Large intestine (tissue), 3 donors: Measurements from ENCODE around the gene ERCC3. TPM values are rescaled to one million over a fixed set of nuclear protein-coding genes. Genes with fewer than 3 reads are reported as not detected.

Experiments used
- DNase-seq, 2 donors: peaks; one replicate each; pipeline versions ENCODE4 v3.0.0 to v3.0.0-alpha.2; 2013
- H3K27ac ChIP-seq: one replicate; pipeline ENCODE4 v1.5.1; 2013; ENCODE audit warnings: low read length
- H3K27me3 ChIP-seq: 2 replicates; pipeline ENCODE4 v1.6.1; 2013; ENCODE audit warnings: low read length; ENCODE audit not compliant: control insufficient read depth, insufficient read depth
- H3K36me3 ChIP-seq: 2 replicates; pipeline ENCODE4 v1.6.1; 2013; ENCODE audit warnings: low read length; ENCODE audit not compliant: control insufficient read depth, insufficient read depth
- H3K4me1 ChIP-seq: one replicate; pipeline ENCODE4 v1.6.1; 2013; ENCODE audit warnings: low read length; ENCODE audit not compliant: control insufficient read depth, insufficient read depth
- H3K4me3 ChIP-seq: one replicate; pipeline ENCODE4 v1.5.1; 2013; ENCODE audit warnings: low read length
- H3K9me3 ChIP-seq: one replicate; pipeline ENCODE4 v1.6.1; 2013; ENCODE audit warnings: mild to moderate bottlenecking, low read depth, low read length, moderate library complexity; ENCODE audit not compliant: control insufficient read depth
- WGBS: methylation state at CpG from one replicate; pipeline ENCODE4 v1.1.5; 2013; ENCODE audit warnings: low lambda C conversion rate; ENCODE audit not compliant: insufficient coverage; 5-methylcytosine and 5-hydroxymethylcytosine counted together
- polyA plus RNA-seq: library from polyadenylated mRNA; unstranded; fragments of 120-200 nt; gene quantifications from one replicate; pipeline ENCODE4 v1.2.1, GENCODE V29; 2013

ERCC3 gene
- polyA plus RNA-seq, 1 donor, result 40.5 TPM

DNA sequence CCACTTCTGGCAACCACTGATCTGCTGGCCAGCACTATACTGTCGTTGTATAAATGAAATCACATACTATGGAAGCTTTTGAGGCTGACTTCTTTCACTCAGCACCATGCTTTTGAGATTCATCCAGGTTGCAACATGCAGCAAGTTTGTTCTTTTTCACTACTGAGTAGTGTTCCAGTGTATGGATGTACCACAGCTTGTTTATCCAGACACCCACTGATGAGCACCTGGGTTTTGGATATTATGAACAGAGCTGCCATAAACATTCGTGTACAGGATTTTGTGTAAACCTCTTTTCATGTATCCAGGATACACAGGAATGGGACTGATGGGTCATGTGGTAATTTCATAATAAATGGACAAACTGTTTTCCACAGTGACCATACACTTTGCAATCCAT, 10.7 kb downstream of the ERCC3 start:
- peaks cover 83% of the 10 kb centered on the region for H3K36me3 ChIP-seq
- no peak for DNase-seq
- no CpG with 5 or more reads among the region's 2 CpGs for WGBS

DNA sequence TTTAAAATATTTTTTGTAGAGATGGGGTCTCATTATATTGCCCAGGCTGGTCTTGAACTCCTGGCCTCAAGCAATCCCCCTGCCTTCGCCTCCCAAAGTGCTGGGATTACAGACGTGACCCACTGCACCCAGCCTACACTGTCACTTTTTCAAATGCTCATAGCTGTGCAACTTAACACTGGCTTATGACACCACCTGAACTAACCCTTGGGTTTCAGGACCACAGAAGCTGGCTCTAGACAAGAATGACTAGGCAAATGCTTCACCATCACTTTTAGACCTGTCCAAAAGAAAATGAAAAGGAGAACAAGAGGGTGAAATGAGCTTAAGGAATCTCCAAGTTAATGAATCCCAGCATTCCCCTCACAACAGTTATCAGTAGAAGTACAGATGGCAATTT, 13.3 kb downstream of the ERCC3 start:
- peaks cover 83% of the 10 kb centered on the region for H3K36me3 ChIP-seq
- WGBS, result no CpG with 5 or more reads among the region's 2 CpGs
- DNase-seq, result no peak
- no peak overlapping the region for H3K27ac ChIP-seq
- H3K4me1 ChIP-seq, result no peaks in the 10 kb centered on the region
- no peaks in the 10 kb centered on the region for H3K27me3 ChIP-seq
- no peaks in the 10 kb centered on the region for H3K9me3 ChIP-seq
- no peak overlapping the region for H3K4me3 ChIP-seq

More for the DNA sequence above, 10.7 kb downstream of the ERCC3 start:
- H3K27me3 ChIP-seq, result no peaks in the 10 kb centered on the region
- H3K9me3 ChIP-seq, result no peaks in the 10 kb centered on the region
- H3K27ac ChIP-seq, result no peak overlapping the region
- H3K4me1 ChIP-seq, result no peaks in the 10 kb centered on the region
- H3K4me3 ChIP-seq, result no peak overlapping the region

DNA sequence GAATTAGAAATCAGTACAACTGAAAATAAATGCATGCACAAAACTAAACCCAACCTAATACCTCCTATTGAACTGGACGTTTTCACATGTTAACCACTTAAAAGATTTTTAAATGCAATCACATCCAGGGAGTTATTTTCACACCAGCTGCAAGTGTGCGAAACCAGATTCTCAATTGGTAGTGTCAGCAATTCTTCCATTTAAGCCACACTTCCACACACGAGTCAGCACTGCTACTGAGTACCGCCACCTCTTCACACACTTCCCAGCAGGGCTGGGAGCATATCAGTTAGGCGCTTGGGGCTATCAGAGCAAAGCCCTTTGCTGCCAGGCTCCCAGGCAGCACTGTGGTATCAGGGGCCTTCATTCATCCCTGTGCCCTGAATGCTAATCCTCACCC, 14.2 kb downstream of the ERCC3 start:
- no peak overlapping the region for H3K27ac ChIP-seq
- H3K4me1 ChIP-seq, result no peaks in the 10 kb centered on the region
- DNase-seq, result no peak
- WGBS, result 100% methylated on average over 1 of the region's 5 CpGs
- no peaks in the 10 kb centered on the region for H3K27me3 ChIP-seq
- no peaks in the 10 kb centered on the region for H3K9me3 ChIP-seq
- H3K4me3 ChIP-seq, result no peak overlapping the region
- peaks cover 86% of the 10 kb centered on the region for H3K36me3 ChIP-seq

DNA sequence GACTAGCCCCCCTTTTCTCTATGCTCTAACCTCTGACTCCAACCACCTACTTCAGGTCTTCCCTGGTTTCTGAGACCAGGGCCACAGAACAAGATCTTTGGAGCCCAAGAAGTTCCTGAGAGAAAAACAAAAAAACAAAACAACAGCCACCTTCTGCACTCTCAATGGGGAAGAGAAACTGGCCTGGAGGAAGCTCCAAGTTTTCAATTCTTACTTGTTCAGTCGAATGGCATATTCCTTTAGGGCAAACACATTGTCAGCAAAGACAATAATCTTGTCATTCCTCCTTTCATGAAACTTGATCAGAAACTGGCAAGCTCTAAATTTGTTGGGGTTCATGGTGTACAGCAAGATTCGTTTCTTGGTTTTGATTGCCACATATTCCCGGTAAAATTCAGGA, 15.0 kb downstream of the ERCC3 start:
- H3K9me3 ChIP-seq, result no peaks in the 10 kb centered on the region
- no peak overlapping the region for H3K27ac ChIP-seq
- H3K27me3 ChIP-seq, result no peaks in the 10 kb centered on the region
- peaks cover 84% of the 10 kb centered on the region for H3K36me3 ChIP-seq
- 100% methylated on average over 3 of the region's 3 CpGs for WGBS
- no peak overlapping the region for H3K4me3 ChIP-seq
- H3K4me1 ChIP-seq, result no peaks in the 10 kb centered on the region
- no peak for DNase-seq

DNA sequence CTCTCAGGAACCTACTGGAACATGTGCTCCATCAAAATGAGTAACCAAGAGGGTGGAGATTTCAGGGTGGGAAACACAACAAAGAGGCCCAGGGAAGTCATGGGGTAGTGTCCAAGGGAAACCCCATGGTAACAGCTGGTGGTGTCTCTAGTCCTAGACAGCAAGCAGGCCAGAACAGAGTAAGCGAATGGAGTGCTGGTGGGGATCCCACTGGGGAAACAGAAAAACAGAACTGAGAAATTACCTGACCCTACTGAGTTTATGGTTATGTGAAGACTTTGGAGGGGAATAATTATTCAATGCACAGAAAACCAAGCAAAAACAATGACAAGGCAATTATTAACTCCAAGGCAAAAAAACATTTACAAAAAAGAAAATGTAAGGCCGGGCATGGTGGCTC, 16.9 kb downstream of the ERCC3 start:
- DNase-seq, result no peak
- no CpG with 5 or more reads among the region's 2 CpGs for WGBS

DNA sequence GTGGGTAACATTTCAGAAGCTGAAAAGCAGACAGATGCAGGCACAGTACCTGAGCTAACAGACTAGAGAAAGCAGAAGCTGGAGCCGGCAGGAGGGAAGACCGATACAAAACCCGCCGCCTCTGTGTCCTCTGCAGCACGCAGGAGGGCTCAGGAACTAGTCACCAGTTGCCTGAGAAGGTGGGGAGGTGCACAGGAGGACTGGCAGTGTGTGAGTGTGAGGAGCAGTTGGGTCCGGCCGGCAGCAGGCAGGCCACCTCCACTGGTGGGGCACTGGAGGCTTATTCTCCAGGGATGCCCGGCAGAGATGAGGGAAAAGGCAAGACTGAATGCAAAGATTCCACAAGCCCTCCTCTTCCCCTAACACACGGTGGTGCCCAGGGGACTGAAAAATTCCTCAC, 18.2 kb downstream of the ERCC3 start:
- Histone ChIP-seq H3K36me3 (peaks cover 88% of the 10 kb centered on the region), H3K27ac (no peak overlapping the region), H3K4me3 (no peak overlapping the region), H3K27me3 (no peaks in the 10 kb centered on the region), H3K9me3 (no peaks in the 10 kb centered on the region), H3K4me1 (no peaks in the 10 kb centered on the region)
- DNase-seq, result no peak
- no CpG with 5 or more reads among the region's 9 CpGs for WGBS

More for the DNA sequence above, 16.9 kb downstream of the ERCC3 start:
- Histone ChIP-seq H3K4me3 (no peak overlapping the region), H3K4me1 (no peaks in the 10 kb centered on the region), H3K27ac (no peak overlapping the region), H3K9me3 (no peaks in the 10 kb centered on the region), H3K36me3 (peaks cover 82% of the 10 kb centered on the region), H3K27me3 (no peaks in the 10 kb centered on the region)

DNA sequence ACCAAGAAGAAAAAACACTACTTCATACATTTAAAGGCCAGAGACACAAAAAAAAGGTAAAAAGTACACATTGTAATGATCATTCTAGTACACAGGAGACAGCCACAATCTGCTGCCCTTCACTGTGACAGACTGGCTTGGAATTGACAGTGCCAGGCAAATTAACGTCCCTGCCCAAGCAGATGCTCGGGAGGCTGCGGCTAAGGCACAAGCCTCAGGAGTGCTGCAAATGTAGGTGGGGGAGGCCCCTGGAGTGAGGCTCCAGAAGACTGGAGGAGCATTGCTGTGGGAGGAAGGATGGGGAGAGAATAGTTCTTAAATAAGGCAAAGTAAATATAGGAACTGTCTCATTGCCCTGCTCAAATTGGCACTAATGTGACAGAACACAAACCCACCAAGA, 18.6 kb downstream of the ERCC3 start:
- WGBS, result no CpG with 5 or more reads among the region's 3 CpGs
- no peak for DNase-seq
- Histone ChIP-seq H3K27ac (no peak overlapping the region), H3K4me3 (no peak overlapping the region), H3K27me3 (no peaks in the 10 kb centered on the region), H3K9me3 (no peaks in the 10 kb centered on the region), H3K36me3 (peaks cover 89% of the 10 kb centered on the region), H3K4me1 (no peaks in the 10 kb centered on the region)

DNA sequence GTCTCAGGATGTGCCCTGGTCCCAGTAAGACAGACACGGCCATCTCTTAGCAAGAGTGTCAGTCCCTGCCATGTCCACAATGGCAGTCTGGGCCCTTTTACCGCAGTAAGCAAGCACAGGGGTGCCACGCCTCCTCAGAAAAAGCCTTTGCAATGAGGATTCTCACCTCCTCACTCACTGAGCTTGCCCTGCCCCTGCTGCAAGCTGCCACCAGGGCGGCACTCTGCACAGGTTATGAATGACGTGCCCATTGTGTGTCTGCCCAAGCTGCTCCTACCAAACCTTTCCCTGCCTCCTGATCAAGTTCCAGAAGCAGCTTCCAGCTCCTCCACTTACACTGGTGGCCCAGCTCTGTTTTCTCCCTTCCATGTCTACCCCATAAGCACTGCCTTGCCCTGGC, 23.3 kb downstream of the ERCC3 start:
- Histone ChIP-seq H3K36me3 (peaks cover 80% of the 10 kb centered on the region), H3K9me3 (no peaks in the 10 kb centered on the region), H3K4me1 (no peaks in the 10 kb centered on the region), H3K27me3 (no peaks in the 10 kb centered on the region), H3K27ac (no peak overlapping the region), H3K4me3 (no peak overlapping the region)
- no peak for DNase-seq
- no CpG with 5 or more reads among the region's 5 CpGs for WGBS

DNA sequence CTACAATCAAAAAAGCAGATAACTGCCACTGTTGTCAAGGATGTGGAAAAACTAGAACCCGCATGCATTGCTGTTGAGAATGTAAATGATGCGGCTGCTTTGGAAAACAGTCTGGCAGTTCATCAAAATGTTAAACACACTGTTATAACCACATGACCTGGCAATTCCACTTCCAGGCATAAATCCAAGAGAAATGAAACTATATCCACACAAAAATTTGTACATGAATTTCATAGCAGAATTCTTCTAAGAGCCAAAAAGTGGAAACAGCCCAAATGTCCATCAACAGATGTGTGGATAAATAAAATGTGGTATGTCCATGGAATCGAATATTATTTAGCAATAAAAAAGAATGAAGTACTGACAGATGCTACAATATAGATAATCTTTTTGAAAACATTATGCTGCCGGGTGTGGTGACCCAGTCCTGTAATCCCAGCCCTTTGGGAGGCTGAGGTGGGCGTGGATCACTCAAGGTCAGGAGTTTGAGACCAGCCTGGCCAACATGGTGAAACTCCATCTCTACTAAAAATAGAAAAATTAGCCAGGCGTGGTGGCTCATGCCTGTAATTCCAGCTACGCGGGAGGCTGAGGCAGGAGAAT, 32.0 kb downstream of the ERCC3 start:
- WGBS, result 100% methylated on average over 4 of the region's 8 CpGs
- Histone ChIP-seq H3K27ac (no peak overlapping the region), H3K27me3 (no peaks in the 10 kb centered on the region), H3K9me3 (no peaks in the 10 kb centered on the region), H3K4me1 (no peaks in the 10 kb centered on the region), H3K4me3 (no peak overlapping the region), H3K36me3 (peaks cover 54% of the 10 kb centered on the region)
- no peak for DNase-seq

DNA sequence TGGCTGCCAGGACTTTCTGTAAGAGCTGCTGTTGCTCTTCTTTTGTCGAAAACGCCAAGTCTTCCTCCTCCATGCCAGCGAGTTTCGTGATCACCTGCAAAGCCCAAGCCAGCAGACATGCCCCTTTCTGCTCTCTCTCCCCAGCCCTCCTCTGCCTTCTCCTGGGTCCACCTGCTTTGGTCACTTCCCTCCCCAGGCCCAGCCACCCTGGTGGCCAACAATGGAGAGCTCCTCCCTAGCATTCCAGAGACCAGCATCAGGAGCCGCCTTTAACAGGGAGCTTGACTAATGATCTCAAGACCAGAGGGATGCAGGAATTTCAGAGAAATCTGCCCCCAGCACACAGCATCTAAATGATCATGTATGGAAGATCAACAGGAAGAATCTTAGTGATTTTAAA, 34.6 kb downstream of the ERCC3 start:
- WGBS, result no CpG with 5 or more reads among the region's 5 CpGs
- Histone ChIP-seq H3K27me3 (no peaks in the 10 kb centered on the region), H3K4me1 (no peaks in the 10 kb centered on the region), H3K4me3 (no peak overlapping the region), H3K9me3 (no peaks in the 10 kb centered on the region), H3K36me3 (peaks cover 54% of the 10 kb centered on the region), H3K27ac (no peak overlapping the region)
- no peak for DNase-seq

DNA sequence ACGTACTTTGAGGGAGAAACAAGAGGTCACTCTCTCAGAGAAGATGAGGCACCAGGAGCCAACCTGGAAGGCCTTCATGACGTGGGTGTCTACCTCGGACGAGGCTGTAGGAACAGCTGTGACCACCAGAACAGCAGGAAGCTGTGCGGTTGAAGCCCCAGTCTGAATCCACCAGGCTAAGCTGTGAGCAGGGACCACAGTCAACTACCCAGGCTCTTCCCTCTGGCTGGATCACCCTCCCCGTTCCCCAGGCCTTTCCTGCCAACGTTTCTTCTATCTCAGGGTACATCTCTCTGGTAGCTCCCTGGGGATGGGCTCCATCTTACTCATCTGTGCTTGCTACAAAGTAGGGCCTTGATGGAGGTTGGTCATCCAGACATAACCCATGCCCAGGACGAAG, 37.1 kb downstream of the ERCC3 start:
- no peak for DNase-seq
- no CpG with 5 or more reads among the region's 8 CpGs for WGBS
- H3K9me3 ChIP-seq, result no peaks in the 10 kb centered on the region
- no peaks in the 10 kb centered on the region for H3K27me3 ChIP-seq
- H3K36me3 ChIP-seq, result peaks cover 47% of the 10 kb centered on the region
- no peaks in the 10 kb centered on the region for H3K4me1 ChIP-seq
- no peak overlapping the region for H3K4me3 ChIP-seq
- H3K27ac ChIP-seq, result no peak overlapping the region
